ENCODE results near the gene NUAK2.
"Not testable (repeated sequence)": the region's sequence is repeated elsewhere in the genome, so short reads cannot be mapped to it uniquely, and the experiment has no call there.

Gene NUAK2

GRCh38 chr1:205317311-205317917 lies 4.1 kb downstream of the NUAK2 start:
- no peak for DNase-seq

GRCh38 chr1:205316161-205316566 lies 5.4 kb downstream of the NUAK2 start:
- no peak for DNase-seq

- DNase-seq = no peak
Measured at GRCh38 chr1:205315008-205315618, 6.4 kb downstream of the NUAK2 start.

- DNase-seq = peak; percentile 73
Measured at GRCh38 chr1:205313563-205314308, 7.8 kb downstream of the NUAK2 start.

- DNase-seq = no peak
Measured at GRCh38 chr1:205312866-205313562, 8.5 kb downstream of the NUAK2 start.

GRCh38 chr1:205310976-205311704 lies 10.4 kb downstream of the NUAK2 start:
- DNase-seq = no peak

- DNase-seq = no peak
Measured at GRCh38 chr1:205309741-205310140, 11.8 kb downstream of the NUAK2 start.

- DNase-seq = no peak
Measured at GRCh38 chr1:205306929-205307566, 14.5 kb downstream of the NUAK2 start.

GRCh38 chr1:205304695-205305070 lies 16.9 kb downstream of the NUAK2 start:
- DNase-seq = no peak

- DNase-seq = no peak
Measured at GRCh38 chr1:205304046-205304694, 17.4 kb downstream of the NUAK2 start.

GRCh38 chr1:205303247-205303888 lies 18.2 kb downstream of the NUAK2 start:
- DNase-seq = no peak

GRCh38 chr1:205301842-205302588 lies 19.5 kb downstream of the NUAK2 start:
- DNase-seq = peak; percentile 45

GRCh38 chr1:205301205-205301821 lies 20.2 kb downstream of the NUAK2 start:
- peak; percentile 99 for DNase-seq

GRCh38 chr1:205300149-205300548 lies 21.4 kb downstream of the NUAK2 start:
- DNase-seq = no peak

- peak; percentile 100 for DNase-seq
Measured at GRCh38 chr1:205298191-205298994, 23.2 kb downstream of the NUAK2 start.

- not testable (repeated sequence) for DNase-seq
Measured at GRCh38 chr1:205297546-205298177, 23.9 kb downstream of the NUAK2 start.

- no peak for DNase-seq
Measured at GRCh38 chr1:205296154-205296553, 25.4 kb downstream of the NUAK2 start.

GRCh38 chr1:205294934-205295333 lies 26.6 kb downstream of the NUAK2 start:
- no peak for DNase-seq
